Measurements from ENCODE around the gene SOHLH1. TPM values are rescaled to one million over a fixed set of nuclear protein-coding genes. Genes with fewer than 3 reads are reported as not detected.
"Not testable (repeated sequence)": the region's sequence is repeated elsewhere in the genome, so short reads cannot be mapped to it uniquely, and the experiment has no call there.

The SOHLH1 gene
- total RNA-seq, 1 experiment from 2014 or later, result not detected

- no peak for DNase-seq (ENCODE audit: low read depth)
- in situ Hi-C loops (cut with HindIII; ENCODE audit: low pct_unique_long_range_greater_than_20kb, low sequenced_read_pairs), result no loop called here
These were observed 6.9 kb downstream of the SOHLH1 start for GRCh38 chr9:135692410-135692809.

GRCh38 chr9:135690836-135691570, 8.3 kb downstream of the SOHLH1 start:
- no peak for DNase-seq (ENCODE audit: low read depth)
- in situ Hi-C loops (cut with HindIII; ENCODE audit: low pct_unique_long_range_greater_than_20kb, low sequenced_read_pairs), result no loop called here

DNA sequence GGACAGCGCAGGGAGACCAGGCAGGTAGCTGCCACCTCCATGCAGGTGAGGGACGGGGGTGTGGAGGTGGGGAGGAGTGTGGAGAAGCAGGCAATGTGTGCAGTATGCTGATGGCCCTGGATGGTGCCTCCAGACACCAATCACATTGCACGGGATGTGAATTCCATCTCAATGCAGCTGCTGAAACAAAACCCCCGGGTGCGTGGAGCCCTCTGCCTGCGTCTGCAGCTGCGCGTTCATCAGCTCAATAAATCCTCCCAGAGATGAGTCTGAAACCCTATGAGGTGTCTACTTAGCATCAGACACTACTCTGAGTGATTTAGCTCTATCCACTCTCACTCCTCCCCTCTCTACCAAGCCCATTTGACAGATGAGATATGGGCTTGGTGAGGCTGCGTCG, 10.3 kb downstream of the SOHLH1 start:
- in situ Hi-C loops (cut with HindIII; ENCODE audit: low pct_unique_long_range_greater_than_20kb, low sequenced_read_pairs), result no loop called here
- DNase-seq (ENCODE audit: low read depth), result no peak

DNA sequence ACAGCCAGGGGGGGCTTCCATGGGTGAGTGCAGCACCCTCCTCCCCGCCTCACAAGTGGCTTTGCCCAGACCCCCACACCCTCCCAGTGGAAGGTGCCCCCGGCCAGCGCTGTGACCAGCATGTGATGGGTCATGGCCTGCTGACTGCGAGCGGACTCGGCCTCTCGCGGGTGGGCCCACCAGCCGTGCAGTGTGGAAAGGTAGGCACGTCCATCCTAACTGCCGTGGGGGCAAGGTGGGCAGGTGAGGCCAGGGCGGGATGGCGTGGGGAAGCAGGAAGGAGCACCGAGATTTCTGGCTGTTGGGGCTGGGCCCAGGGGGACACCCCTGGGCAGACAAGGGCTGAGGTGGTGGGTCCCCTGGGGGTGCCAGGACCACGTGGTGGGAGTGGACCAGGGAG, 12.1 kb downstream of the SOHLH1 start:
- in situ Hi-C loops (cut with HindIII; ENCODE audit: low pct_unique_long_range_greater_than_20kb, low sequenced_read_pairs), result no loop called here
- DNase-seq (ENCODE audit: low read depth), result no peak

DNA sequence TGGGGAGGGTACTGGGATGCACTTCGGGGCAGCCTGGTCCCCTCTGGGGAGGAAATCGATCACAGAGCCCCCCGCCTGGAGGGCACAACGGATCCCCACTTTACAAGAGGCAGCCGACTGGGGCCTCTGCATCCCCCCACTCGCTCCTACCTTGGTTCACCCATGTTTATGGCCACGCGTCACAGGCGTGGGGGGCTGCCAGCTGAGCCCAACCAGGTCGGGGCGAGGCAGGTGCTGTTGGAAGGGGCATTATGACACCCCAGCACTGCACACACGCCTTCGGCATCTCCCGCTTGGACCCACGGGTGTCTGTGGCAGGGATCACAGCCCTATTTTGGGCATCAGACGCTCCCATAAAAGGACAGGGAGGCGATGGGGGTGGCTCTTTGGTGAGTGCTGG, 14.6 kb downstream of the SOHLH1 start:
- in situ Hi-C loops (cut with HindIII; ENCODE audit: low pct_unique_long_range_greater_than_20kb, low sequenced_read_pairs), result no loop called here
- DNase-seq (ENCODE audit: low read depth), result no peak

DNA sequence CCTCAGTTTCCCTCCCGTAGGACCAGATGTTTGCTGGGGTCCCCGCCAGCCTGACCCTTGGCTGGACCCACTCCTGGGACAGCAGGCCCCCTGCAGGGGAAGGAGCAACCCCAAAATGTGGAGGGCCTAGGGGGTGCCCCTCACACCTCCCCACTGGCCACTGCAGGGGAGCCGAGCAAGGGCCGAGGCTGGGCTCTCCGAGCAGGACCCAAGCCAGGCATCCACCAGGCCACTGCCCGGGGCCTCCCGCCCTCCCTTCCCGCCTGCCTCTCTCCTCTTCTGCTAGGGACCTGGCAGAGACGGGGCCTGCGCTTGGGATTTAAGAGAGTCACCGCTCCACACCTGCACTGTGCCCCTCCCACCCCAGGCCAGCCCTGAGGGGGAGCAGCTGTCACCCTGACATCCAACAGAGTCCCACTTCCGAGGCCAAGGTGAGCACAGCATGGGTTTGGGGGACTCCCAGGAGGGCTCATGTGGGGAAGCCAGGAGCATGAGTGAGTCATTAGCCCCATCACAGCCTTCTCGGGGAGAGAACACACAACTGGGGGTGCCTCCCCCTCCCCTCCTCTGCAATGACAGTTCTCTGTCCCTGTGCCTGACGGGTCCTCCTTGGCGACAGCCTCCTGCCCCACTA, 15.8 kb downstream of the SOHLH1 start:
- in situ Hi-C loops (cut with HindIII; ENCODE audit: low pct_unique_long_range_greater_than_20kb, low sequenced_read_pairs), result no loop called here
- DNase-seq (ENCODE audit: low read depth), result no peak

GRCh38 chr9:135681161-135681560, 18.1 kb downstream of the SOHLH1 start:
- in situ Hi-C loops (cut with HindIII; ENCODE audit: low pct_unique_long_range_greater_than_20kb, low sequenced_read_pairs), result no loop called here
- no peak for DNase-seq (ENCODE audit: low read depth)

DNA sequence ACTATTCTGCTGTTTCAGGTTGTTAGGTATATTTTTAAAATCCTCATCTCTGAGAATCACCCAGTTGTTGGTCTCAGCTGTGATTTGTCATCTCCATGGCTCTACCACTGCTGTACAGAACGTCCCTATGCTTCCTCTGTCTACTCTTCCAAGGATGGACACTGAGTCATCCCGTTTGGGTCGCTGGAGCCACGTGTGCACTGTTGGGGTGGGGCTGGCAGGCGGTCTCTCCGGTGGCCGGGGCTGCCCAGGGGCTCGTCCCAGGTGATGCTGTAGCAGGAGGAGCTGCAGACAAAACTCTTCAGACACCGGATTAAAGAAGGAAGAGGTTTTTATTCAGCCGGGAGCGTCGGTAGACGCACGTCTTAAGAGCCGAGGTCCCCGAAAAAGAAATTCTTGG, 19.2 kb downstream of the SOHLH1 start:
- in situ Hi-C loops (cut with HindIII; ENCODE audit: low pct_unique_long_range_greater_than_20kb, low sequenced_read_pairs), result no loop called here
- no peak for DNase-seq (ENCODE audit: low read depth)

DNA sequence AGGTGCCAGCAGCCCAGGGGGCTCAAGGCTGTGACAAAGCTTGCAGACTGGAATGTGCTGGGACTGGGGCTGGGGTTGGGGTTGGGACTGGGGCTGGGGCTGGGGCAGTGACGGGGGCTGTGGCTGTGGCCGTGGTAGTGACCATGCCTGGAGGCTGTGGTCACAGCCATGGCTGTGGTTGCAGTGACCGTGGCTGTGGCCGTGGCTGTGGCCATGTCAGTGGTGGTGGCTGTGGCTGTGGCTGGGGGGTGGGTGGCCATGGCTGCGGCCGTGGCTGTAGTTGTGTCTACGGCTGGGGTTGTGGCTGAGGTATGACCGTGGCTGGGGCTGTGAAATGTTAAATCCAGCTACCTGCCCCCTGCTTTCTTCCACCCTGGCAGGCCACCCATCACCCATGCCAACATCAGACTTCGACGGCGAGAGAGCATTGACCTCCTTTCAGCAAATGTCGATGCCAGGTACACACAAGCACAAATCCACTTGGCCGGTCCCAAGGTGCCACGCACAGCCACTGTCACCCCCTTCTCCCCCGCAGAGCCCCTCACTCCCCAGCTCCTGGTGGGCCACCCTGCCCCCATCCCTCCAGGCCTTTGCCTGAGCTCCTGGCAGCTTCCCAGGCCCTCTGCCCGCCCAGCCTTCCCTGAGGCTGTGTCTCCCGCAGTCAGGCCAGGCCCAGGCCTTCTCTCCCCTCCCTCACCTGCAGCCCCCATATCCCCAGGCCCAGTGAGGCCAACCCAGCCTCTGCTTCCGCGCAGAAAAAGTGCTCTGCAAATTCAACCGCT, 20.9 kb downstream of the SOHLH1 start:
- no peak for DNase-seq (ENCODE audit: low read depth)
- in situ Hi-C loops (cut with HindIII; ENCODE audit: low pct_unique_long_range_greater_than_20kb, low sequenced_read_pairs), result no loop called here

GRCh38 chr9:135677641-135678168, 21.6 kb downstream of the SOHLH1 start:
- in situ Hi-C loops (cut with HindIII; ENCODE audit: low pct_unique_long_range_greater_than_20kb, low sequenced_read_pairs), result no loop called here
- DNase-seq (ENCODE audit: low read depth), result no peak

DNA sequence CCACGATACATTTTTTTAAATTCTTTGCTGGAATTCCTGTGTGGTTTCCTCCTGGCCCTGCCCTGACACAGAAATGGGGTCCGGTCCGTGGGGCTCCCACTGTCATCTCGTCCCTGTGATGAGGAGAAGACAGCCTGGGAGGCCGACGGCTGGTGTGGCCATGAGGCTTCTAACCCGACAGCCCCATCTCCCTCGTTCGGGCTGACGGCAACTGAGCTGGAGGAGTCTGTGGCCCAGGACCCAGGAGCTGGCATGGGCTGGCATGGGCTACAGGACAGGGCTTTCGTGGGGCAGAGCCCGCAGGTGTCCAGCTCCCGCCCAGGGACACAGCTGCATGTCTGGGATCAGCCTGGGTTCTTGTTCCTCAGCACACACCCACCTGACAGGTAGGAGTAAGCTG, 22.4 kb downstream of the SOHLH1 start:
- in situ Hi-C loops (cut with HindIII; ENCODE audit: low pct_unique_long_range_greater_than_20kb, low sequenced_read_pairs), result no loop called here
- DNase-seq (ENCODE audit: low read depth), result no peak

DNA sequence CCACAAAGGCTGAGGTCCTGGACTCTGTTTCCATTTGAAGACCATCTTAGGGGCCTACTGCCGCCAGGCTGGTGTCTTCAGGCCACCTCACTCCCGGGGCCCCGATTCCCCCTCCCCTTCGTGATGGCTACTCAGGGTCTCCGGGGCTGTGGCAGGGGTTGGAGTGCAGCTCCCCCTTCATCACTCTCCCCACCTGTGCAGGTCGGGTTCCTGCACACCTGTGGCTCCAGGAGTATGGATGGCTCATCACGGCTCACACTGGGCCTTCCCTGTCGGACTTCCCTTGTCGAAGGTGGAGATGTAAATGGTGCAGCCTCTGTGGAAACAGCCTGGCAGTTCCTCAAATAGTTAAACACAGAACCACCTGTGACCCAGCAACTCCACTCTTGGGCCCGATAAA, 24.3 kb downstream of the SOHLH1 start:
- in situ Hi-C loops (cut with HindIII; ENCODE audit: low pct_unique_long_range_greater_than_20kb, low sequenced_read_pairs), result no loop called here
- DNase-seq (ENCODE audit: low read depth), result no peak

GRCh38 chr9:135673941-135674340, 25.3 kb downstream of the SOHLH1 start:
- no peak for DNase-seq (ENCODE audit: low read depth)
- in situ Hi-C loops (cut with HindIII; ENCODE audit: low pct_unique_long_range_greater_than_20kb, low sequenced_read_pairs), result no loop called here

DNA sequence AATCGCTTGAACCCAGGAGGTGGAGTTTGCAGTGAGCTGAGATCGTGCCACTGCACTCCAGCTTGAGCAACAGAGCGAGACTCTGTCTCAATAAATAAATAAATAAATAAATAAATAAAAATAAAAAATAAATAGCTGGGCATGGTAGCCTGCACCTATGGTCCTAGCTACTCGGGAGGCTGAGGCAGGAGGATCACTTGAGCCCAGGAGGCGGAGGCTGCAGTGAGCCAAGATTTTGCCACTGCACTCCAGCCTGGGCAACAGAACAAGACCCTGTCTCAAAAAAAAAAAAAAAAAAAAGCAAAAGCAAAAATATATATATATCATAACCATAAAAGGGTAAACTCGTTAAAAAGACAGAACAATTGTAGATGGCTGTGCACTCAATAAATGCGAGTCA, 26.5 kb downstream of the SOHLH1 start:
- in situ Hi-C loops (cut with HindIII; ENCODE audit: low pct_unique_long_range_greater_than_20kb, low sequenced_read_pairs); DNase-seq (ENCODE audit: low read depth): not testable (repeated sequence)

GRCh38 chr9:135671591-135672041, 27.7 kb downstream of the SOHLH1 start:
- in situ Hi-C loops (cut with HindIII; ENCODE audit: low pct_unique_long_range_greater_than_20kb, low sequenced_read_pairs), result no loop called here
- DNase-seq (ENCODE audit: low read depth), result no peak

DNA sequence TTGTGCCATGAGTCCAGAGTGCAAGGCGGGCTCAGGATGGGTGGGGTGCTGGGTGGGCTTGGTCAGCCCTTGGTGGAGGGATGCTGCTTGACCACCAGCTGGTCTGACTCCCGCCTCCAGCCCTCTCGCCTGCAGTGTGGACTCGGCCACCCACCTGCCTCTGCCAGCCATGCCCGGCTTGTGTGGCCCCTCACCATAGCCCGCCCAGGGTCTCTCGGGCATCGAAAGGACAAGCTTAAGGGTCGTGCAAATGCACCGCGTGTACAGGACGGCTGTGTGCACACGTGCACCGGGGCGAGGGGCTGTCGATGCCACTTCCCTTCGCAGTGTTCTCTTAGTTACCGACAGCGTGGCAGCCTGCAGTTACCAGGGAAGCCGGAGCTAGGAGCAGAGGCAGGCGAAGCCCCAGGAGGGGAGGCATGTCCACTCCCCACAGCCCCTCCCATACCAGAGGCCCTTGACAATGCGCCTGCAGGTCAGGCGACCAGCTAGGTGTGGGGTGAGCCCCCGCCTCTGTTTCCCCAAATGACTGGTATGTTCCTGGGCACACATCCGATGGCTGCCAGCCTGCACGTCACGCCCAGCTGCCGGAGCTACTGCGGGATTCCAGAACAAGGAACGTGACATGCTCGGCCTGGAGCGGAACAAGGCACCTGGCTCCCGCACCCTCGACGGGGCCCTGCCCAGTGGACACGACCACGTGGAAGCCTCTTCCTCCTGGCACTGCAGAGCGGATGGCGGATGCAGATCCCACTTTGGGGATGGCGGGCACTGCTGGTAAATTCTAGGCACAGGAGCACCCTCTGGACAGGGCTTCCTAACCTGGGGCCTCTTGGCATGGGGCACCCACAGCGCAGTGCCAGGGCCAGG, 28.3 kb downstream of the SOHLH1 start:
- no peak for DNase-seq (ENCODE audit: low read depth)
- in situ Hi-C loops (cut with HindIII; ENCODE audit: low pct_unique_long_range_greater_than_20kb, low sequenced_read_pairs), result no loop called here

DNA sequence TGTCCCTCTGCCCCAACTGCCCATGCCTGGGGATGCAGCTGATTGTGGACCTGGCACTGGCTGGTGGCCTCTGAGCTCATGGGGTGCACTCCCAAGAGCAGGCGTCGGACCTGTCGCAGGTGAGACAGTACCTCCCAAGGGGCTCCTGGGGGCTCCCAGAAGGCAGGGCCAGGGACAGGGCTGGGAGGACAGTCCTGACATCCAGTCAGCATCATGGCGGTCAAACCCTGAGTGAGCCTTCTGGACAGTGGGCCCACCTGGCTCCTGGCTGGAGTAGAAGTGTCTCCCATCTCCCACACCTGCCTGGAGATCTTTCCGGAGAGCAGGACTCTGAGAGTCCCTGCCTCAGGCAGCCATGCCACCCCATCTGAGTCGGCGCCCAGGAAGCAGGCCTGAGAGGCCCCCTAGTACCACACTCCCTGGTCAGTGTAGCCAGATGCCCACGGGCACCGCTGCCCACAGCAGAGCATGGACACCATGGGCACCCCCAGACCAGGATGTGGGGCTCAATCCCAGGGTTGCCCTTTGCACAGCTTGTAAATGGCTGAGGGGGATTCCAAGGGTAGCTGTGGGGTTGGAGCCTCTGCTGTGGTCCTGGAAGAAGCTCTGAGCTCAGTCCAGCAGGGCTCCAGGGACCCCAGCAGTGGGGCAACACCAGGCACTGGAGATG, 29.5 kb downstream of the SOHLH1 start:
- in situ Hi-C loops (cut with HindIII; ENCODE audit: low pct_unique_long_range_greater_than_20kb, low sequenced_read_pairs), result no loop called here
- no peak for DNase-seq (ENCODE audit: low read depth)

DNA sequence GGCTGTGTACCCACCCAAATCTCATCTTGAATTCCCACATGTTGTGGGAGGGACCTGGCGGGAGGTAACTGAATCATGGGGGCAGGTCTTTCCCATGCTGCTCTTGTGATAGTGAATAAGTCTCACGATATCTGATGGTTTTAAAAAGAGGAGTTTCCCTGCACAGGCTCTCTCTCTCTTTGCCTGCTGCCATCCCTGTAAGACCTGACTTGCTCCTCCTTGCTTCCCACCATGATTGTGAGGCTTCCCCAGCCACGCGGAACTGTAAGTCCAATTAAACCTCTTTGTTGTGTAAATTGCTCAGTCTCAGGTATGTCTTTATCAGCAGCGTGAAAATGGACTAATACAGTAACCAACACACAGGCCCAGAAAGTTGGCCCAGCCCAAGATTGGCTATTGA, 30.3 kb downstream of the SOHLH1 start:
- in situ Hi-C loops (cut with HindIII; ENCODE audit: low pct_unique_long_range_greater_than_20kb, low sequenced_read_pairs); DNase-seq (ENCODE audit: low read depth): not testable (repeated sequence)
